ENCODE results near the gene NOL4L. TPM values are rescaled to one million over a fixed set of nuclear protein-coding genes. Genes with fewer than 3 reads are reported as not detected.

The NOL4L gene
- total RNA-seq, 1 donor from 2014 or later, result 30.5 TPM

DNA sequence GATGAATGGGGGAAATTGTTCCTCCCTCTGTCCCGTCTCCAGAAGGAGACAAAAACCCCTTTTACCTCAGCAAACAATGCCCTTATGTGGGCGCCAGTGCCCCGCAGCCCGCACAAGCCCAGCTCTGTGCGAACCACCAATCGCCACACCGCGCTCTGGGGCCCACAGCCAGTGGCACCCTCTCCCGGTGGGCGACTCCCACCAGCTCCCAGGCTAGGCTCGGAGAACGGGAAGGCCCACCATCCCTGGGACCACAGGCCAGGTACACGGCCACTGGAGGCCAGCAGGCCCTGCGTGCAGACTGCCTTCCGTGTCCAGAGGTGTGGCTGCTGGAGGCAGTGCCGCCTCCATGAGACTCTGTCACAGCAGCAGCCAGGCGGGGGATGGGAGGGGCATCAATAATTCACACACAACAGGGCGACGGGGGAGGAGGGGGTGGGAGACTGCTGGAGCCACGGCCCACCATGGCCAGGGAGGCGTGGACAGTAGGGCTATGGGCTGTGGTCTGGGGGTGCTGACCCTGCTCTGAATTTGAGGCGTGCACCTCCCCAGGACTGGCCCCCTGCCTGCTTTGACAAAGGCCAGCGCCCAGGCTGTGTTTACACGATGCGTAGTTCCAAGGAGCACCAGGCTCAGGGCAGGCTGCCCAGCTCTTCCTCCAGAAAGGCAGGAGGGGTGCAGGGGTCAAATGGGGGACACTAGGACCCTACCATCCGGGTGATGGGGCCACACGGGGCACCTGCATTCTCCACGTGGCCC lies 121.3 kb downstream of the NOL4L start:
- no peak overlapping the region for H3K27ac Mint-ChIP-seq (ENCODE audit: unreplicated experiment)
- H3K36me3 Mint-ChIP-seq (ENCODE audit: unreplicated experiment), result peaks cover 2% of the 10 kb centered on the region
- DNase-seq (ENCODE audit: extremely low spot score, unreplicated experiment), result no peak
- H3K9me3 Mint-ChIP-seq (ENCODE audit: unreplicated experiment), result no peaks in the 10 kb centered on the region
- TF ChIP-seq CTCF (IDR thresholded peaks at IDR 0.05), result no peak
- peaks cover 26% of the 10 kb centered on the region for H3K4me1 Mint-ChIP-seq (ENCODE audit: unreplicated experiment)
- H3K27me3 Mint-ChIP-seq (ENCODE audit: unreplicated experiment), result no peaks in the 10 kb centered on the region
- H3K4me3 Mint-ChIP-seq (ENCODE audit: unreplicated experiment), result no peak overlapping the region

- H3K9me3 Mint-ChIP-seq (ENCODE audit: unreplicated experiment), result no peaks in the 10 kb centered on the region
- DNase-seq (ENCODE audit: extremely low spot score, unreplicated experiment), result no peak
- no peak overlapping the region for H3K27ac Mint-ChIP-seq (ENCODE audit: unreplicated experiment)
- H3K4me3 Mint-ChIP-seq (ENCODE audit: unreplicated experiment), result no peak overlapping the region
- no peaks in the 10 kb centered on the region for H3K27me3 Mint-ChIP-seq (ENCODE audit: unreplicated experiment)
- H3K4me1 Mint-ChIP-seq (ENCODE audit: unreplicated experiment), result peaks cover 33% of the 10 kb centered on the region
- H3K36me3 Mint-ChIP-seq (ENCODE audit: unreplicated experiment), result peaks cover 2% of the 10 kb centered on the region
- no peak for TF ChIP-seq CTCF (IDR thresholded peaks at IDR 0.05)
These were observed 122.1 kb downstream of the NOL4L start for GRCh38 chr20:32462900-32463641.

DNA sequence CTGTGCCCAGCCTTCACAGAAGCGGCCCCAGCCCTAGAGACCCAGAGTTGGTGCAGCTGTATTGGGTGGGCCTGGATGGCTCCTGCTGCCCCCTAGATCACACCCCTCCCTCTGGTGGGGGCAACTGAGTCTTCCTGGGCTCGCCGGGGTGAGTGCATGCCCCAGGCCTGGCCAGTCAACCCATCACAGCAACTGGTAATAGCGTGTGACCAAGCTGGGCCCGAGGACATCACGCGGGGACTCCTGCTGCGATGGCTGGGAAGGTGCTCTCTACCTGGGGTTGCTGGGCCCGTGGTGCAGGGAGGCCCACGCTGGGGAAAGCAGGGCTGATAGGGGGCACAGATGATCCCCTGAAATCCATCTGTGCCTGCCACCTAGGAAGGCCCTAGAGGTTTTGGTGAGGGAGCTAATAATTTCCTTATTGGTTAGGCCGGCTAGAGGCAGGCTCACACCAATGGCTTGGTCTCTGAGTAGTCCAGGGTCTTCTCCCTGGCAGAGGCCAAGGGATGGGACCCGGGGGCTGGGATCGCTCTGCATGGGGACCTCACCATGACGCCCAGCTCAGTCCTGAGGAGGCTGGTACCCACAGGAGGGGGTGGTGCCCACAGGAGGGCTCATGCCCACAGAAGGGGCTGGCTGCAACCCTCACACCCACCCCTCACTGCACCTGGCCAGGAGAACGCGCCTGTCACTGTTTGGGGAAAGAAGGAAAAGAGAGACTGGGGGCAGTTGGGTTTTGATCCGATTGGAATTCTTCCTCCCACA lies 123.1 kb downstream of the NOL4L start:
- Mint-ChIP-seq H3K4me3 (ENCODE audit: unreplicated experiment) (no peak overlapping the region), H3K9me3 (ENCODE audit: unreplicated experiment) (no peaks in the 10 kb centered on the region), H3K4me1 (ENCODE audit: unreplicated experiment) (peaks cover 33% of the 10 kb centered on the region), H3K27me3 (ENCODE audit: unreplicated experiment) (no peaks in the 10 kb centered on the region), H3K27ac (ENCODE audit: unreplicated experiment) (no peak overlapping the region), H3K36me3 (ENCODE audit: unreplicated experiment) (peaks cover 2% of the 10 kb centered on the region)
- no peak for TF ChIP-seq CTCF (IDR thresholded peaks at IDR 0.05)
- DNase-seq (ENCODE audit: extremely low spot score, unreplicated experiment), result no peak

DNA sequence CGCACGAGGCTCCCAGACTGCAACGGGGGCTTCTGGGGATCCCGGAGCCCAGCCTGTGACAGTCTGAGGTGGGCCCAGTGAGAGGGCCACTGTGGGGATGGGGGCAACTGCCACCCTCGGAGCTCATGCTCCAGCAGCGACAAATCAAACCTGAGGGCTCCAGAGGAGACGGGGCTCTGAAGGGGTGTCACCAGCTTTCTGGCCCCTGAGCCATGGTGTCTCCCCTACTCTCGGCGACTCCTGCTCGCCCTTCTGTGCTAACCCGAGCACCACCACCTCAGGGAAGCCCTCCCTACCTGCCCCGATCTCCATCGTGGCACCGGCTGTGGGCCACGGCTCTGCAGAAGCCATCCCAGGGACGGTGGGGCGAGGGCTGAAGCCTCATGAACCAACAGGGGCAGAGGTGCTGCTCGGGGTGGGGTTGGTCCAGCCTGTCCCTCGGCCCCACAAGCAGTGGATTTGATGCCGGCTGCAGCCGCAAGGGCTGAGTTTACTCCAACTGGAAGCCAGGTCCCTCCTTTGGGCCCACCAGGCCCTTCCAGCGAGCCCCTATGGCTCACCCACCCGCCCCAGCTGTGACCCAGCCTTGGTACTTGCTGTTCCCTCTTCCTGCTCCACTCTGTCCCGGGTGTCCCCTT lies 124.3 kb downstream of the NOL4L start:
- H3K4me1 Mint-ChIP-seq (ENCODE audit: unreplicated experiment), result peaks cover 25% of the 10 kb centered on the region
- DNase-seq (ENCODE audit: extremely low spot score, unreplicated experiment), result no peak
- TF ChIP-seq CTCF (IDR thresholded peaks at IDR 0.05), result no peak
- no peaks in the 10 kb centered on the region for H3K9me3 Mint-ChIP-seq (ENCODE audit: unreplicated experiment)
- H3K4me3 Mint-ChIP-seq (ENCODE audit: unreplicated experiment), result no peak overlapping the region
- peaks cover 2% of the 10 kb centered on the region for H3K36me3 Mint-ChIP-seq (ENCODE audit: unreplicated experiment)
- H3K27me3 Mint-ChIP-seq (ENCODE audit: unreplicated experiment), result no peaks in the 10 kb centered on the region
- no peak overlapping the region for H3K27ac Mint-ChIP-seq (ENCODE audit: unreplicated experiment)
